Ovary (tissue), 9 donors: ENCODE measurements around the gene APLN. TPM values are rescaled to one million over a fixed set of nuclear protein-coding genes. Genes with fewer than 3 reads are reported as not detected.

ENCODE experiments used
- DNase-seq, 5 donors: peaks; one replicate each; pipeline ENCODE4 v3.0.0-alpha.2; 2019 to 2020
- H3K27ac ChIP-seq, 2 donors: fragments of 200-600 bp; one replicate each; pipeline versions ENCODE4 v1.5.1 to v1.8.0; 2019 to 2022
- H3K27me3 ChIP-seq: fragments of 200-600 bp; one replicate; pipeline ENCODE4 v1.8.0; 2022
- H3K36me3 ChIP-seq: fragments of 200-600 bp; sonication (generic); one replicate; pipeline ENCODE4 v1.5.1; 2019
- H3K4me1 ChIP-seq: one replicate; pipeline ENCODE4 v1.8.1; 2013; ENCODE audit warnings: mild to moderate bottlenecking, moderate library complexity; ENCODE audit not compliant: insufficient read depth
- H3K4me3 ChIP-seq: fragments of 200-600 bp; sonication (generic); one replicate; pipeline ENCODE4 v1.5.1; 2017
- H3K9me3 ChIP-seq, 2 donors: fragments of 200-600 bp in 1 of 2; sonication (generic) in 1 of 2; one replicate each; pipeline versions ENCODE4 v1.5.1 to v1.8.1; 2013 to 2019; ENCODE audit warnings: mild to moderate bottlenecking in 1 of 2, moderate library complexity in 1 of 2
- CTCF ChIP-seq, 3 donors: fragments of 450-650 bp in 2 of 3; fragments of 200-600 bp in 1 of 3; IDR thresholded peaks; one replicate each; pipeline versions ENCODE4 v1.5.1 to v1.8.0; 2016 to 2022; ENCODE audit warnings: antibody characterized with exemption in 3 of 3, mild to moderate bottlenecking in 1 of 3
- EP300 ChIP-seq: sonication (generic); formaldehyde crosslinking; IDR thresholded peaks from one replicate; pipeline ENCODE4 v1.6.1; 2017; ENCODE audit warnings: antibody characterized with exemption
- POLR2A ChIP-seq: fragments of 450-650 bp; IDR thresholded peaks from one replicate; pipeline ENCODE4 v1.6.1; 2017; ENCODE audit warnings: antibody characterized with exemption, mild to moderate bottlenecking, moderate library complexity
- WGBS, 3 donors: extraction: QIAGEN DNeasy Blood & Tissue Kit in 1 of 3; methylation state at CpG; one replicate each; pipeline versions ENCODE4 v1.1.5 to v1.1.7; 2013 to 2017; 5-methylcytosine and 5-hydroxymethylcytosine counted together
- intact Hi-C, 4 donors: fragments of 100-400 bp; cut with DNase I; formaldehyde crosslinking; loops; one replicate each; pipeline versions ENCODE4 v1.11.0 to v1.15.1; 2022 to 2023
- polyA plus RNA-seq, 2 donors: library from polyadenylated mRNA; stranded (reverse); fragments of 200-250 nt in 1 of 2; fragments of 350-450 nt in 1 of 2; fragmentation: Illumina TruSeq in 1 of 2; extraction: RNeasy Lipid Tissue Mini Kit (QIAGEN cat#74804) in 1 of 2; gene quantifications; one replicate each; pipeline ENCODE4 v1.2.3, GENCODE V29; 2013 to 2014
- total RNA-seq, 7 donors: library from RNA; depleted of rRNA in 2 of 7; stranded (reverse); fragments of >200 nt in 2 of 7; fragmentation: NEBNext Ultra II Directional in 3 of 7; extraction: Animal tissue kit (Norgen Biotek cat#: 25700) in 3 of 7; gene quantifications; one replicate each; pipeline versions ENCODE4 v1.1.0 to v1.2.4, GENCODE V29; 2016 to 2023
- donor health status: DM: no; HTN: no; CAD: no; lungs with moderate emphysema.
- donor health status: DM: no; HTN: no; CAD: no.
- donor health status: Bipolar disorder and iron deficiency.
- donor health status: DM: yes; HTN: yes; CAD: no.
- donor health status: DM: no; HTN: no; CAD: no.
- donor health status: DM: yes; HTN: yes; CAD: no.

Gene APLN
- total and polyA plus RNA-seq, 9 donors = 0.72 to 14.5 (median 3.4) TPM

- no peak for DNase-seq
- Histone ChIP-seq H3K27ac (no peak overlapping the region), H3K36me3 (no peaks in the 10 kb centered on the region), H3K4me1 (no peaks in the 10 kb centered on the region), H3K4me3 (no peak overlapping the region), H3K9me3 (no peaks in the 10 kb centered on the region), H3K27me3 (no peaks in the 10 kb centered on the region)
- intact Hi-C loops = no loop called here
- 64 to 72% (median 70%) methylated on average over 6 of the region's 6 CpGs for WGBS, 3 donors
- TF ChIP-seq POLR2A (no peak), EP300 (no peak), CTCF (IDR thresholded peaks at IDR 0.05) (no peak)
Measured at GRCh38 chrX:129695535-129695934, 40.8 kb upstream of the APLN start.

- WGBS, 3 donors = 69 to 82% (median 80%) methylated on average over 5 of the region's 5 CpGs
- Histone ChIP-seq H3K4me3 (no peak overlapping the region), H3K4me1 (no peaks in the 10 kb centered on the region), H3K27ac (no peak overlapping the region), H3K27me3 (no peaks in the 10 kb centered on the region), H3K36me3 (no peaks in the 10 kb centered on the region), H3K9me3 (no peaks in the 10 kb centered on the region)
- intact Hi-C loops = no loop called here
- TF ChIP-seq EP300 = no peak
- TF ChIP-seq CTCF (IDR thresholded peaks at IDR 0.05) = no peak
- no peak for TF ChIP-seq POLR2A
- DNase-seq = no peak
Measured at GRCh38 chrX:129694805-129695204, 40.0 kb upstream of the APLN start.

GRCh38 chrX:129693354-129693753, 38.6 kb upstream of the APLN start:
- H3K9me3 ChIP-seq = no peaks in the 10 kb centered on the region
- no peak overlapping the region for H3K4me3 ChIP-seq
- H3K4me1 ChIP-seq = no peaks in the 10 kb centered on the region
- H3K27me3 ChIP-seq = no peaks in the 10 kb centered on the region
- no peaks in the 10 kb centered on the region for H3K36me3 ChIP-seq
- intact Hi-C loops = no loop called here
- 75 to 81% (median 80%) methylated on average over 3 of the region's 3 CpGs for WGBS, 3 donors
- DNase-seq = no peak
- TF ChIP-seq POLR2A = no peak
- no peak for TF ChIP-seq CTCF (IDR thresholded peaks at IDR 0.05)
- TF ChIP-seq EP300 = no peak
- H3K27ac ChIP-seq = no peak overlapping the region

- H3K4me1 ChIP-seq = peaks cover 1% of the 10 kb centered on the region
- WGBS, 3 donors = 39 to 50% (median 44%) methylated on average over 10 of the region's 10 CpGs
- H3K36me3 ChIP-seq = no peaks in the 10 kb centered on the region
- H3K27ac ChIP-seq = no peak overlapping the region
- H3K9me3 ChIP-seq = no peaks in the 10 kb centered on the region
- H3K27me3 ChIP-seq = no peaks in the 10 kb centered on the region
- intact Hi-C loops = no loop called here
- no peak overlapping the region for H3K4me3 ChIP-seq
- TF ChIP-seq CTCF (IDR thresholded peaks at IDR 0.05) = no peak
- no peak for TF ChIP-seq POLR2A
- no peak for TF ChIP-seq EP300
- no peak for DNase-seq
Measured at GRCh38 chrX:129690435-129690834, 35.7 kb upstream of the APLN start.
